HG02642 (cell line): ENCODE results near the gene PNPLA7.
"Not testable (repeated sequence)": the region's sequence is repeated elsewhere in the genome, so short reads cannot be mapped to it uniquely, and the experiment has no call there.

ENCODE experiments used
- ATAC-seq: cut with Tn5 transposase; IDR thresholded peaks from one replicate; pipeline ENCODE4 v1.9.1; 2021; ENCODE audit warnings: mild to moderate bottlenecking; ENCODE audit not compliant: unreplicated experiment, poor library complexity

Gene PNPLA7

DNA sequence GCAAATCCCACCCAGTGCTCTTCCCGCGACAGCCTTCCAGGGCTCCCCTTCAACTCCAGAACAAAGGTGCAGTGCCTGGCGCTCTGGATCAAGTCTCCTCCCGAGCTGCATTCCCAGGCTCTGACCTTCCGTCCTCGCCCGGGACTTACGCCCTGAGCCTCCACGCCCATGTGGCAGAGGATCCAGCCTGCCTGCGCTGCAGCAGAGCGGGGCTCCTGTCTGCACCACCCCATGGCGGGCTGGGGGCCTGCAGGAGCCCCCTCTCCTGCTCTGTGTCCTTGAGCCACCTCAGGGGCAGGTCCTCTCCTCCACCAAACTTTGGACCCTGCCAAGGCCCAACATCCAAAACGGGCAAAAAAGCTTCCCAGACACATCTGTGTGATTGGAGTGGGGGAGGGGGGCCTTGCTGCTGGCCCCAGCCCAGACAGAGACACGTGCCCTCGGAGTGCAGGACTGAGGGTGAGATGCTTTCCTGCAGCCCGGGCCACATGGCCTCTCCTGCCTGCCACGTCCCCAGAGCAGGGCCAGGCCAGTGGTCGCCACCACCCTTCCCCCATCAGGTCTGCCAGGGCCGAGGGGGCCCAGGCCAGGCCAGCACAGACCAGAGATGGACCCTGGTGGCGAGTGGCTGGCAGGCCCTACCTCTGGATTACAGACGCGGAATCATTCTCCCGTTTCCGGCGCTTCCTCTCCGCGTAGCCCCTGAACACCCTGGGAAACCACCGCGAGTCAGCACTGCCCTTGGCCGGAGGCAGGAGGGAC, 95.4 kb downstream of the PNPLA7 start:
- no peak for ATAC-seq

DNA sequence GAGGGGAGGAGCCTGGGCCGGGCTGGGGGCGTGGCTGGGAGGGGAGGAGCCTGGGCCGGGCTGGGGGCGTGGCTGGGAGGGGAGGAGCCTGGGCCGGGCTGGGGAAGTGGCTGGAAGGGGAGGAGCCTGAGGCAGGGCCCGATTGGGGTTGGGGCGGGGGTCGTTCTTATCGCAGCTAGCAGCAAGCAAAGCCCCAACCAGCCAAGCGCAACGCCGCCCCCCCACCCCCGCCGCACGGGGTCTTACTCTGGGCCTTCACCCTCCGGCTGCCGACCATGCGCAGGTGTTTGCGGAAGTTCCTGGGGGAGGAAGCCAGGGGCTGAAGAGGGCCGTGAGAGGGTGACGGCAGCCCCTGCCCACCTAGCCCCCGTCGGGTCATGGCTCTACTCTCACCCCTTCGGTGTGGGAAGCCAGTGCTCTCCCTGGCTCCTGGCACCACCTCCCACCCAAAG, 96.0 kb downstream of the PNPLA7 start:
- ATAC-seq, result no peak

DNA sequence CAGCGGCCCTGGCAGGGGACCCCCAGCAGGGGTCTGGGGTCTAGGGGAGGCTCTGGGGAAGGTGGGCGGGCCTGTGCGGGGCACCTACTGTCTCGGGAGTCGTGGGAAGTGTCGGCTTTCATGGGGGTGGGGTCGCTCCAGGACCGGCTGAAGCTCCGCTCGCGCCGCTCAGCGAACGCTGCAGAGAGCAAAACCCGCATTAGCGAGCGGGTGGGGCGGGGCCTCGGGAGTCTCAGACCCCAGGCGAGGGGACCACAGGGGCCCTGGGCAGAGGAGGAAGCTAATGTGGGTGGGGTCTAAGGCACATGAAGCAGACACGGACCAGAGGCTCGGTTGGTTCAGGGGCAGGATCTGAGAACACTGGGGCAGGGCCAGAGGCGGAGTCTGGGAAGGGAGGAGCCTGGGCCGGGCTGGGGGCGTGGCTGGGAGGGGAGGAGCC, 96.5 kb downstream of the PNPLA7 start:
- peak; percentile 43 for ATAC-seq

DNA sequence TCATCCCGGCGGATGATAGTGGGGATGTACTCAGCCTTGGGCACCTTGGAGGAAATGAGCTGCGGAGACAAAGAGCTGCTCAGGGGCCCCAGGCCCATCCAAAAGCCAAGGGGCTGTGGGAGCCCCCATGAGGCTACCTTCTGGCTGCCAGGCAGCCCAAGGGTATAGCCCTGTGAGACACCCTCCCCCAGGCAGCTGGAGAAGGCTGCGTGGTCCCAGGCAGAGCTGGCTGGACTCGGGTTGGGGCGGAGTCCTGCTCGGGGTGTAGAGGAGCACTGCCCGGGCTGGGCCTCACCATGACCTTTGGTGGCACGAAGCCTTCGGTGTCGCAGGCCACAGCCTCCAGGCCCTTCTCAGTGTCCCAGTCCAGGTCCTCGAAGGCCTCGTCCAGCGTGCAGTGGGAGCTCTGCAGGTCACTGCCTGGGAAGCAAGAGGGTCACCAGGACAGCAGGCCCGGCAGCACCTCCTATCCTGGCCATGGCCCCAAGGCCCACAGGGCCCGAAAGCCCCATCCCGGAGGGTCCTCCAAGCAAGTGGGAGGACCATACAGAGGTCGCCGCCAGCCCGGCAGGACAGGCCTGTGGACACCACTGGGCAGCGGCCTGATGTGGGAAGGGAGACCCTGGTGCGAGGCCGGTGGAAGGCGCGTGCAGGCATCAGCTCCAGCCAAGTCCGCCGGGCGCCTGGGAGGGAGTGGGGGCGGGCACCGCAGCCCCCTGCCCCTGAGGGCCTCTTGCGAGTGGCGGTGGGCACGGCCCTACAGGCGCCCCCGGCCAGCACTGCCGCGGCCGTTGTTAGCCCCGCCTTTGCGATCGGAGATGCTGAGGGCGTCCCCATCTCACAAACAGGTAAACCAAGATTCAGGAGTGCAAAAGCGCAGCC, 97.2 kb downstream of the PNPLA7 start:
- ATAC-seq, result no peak

DNA sequence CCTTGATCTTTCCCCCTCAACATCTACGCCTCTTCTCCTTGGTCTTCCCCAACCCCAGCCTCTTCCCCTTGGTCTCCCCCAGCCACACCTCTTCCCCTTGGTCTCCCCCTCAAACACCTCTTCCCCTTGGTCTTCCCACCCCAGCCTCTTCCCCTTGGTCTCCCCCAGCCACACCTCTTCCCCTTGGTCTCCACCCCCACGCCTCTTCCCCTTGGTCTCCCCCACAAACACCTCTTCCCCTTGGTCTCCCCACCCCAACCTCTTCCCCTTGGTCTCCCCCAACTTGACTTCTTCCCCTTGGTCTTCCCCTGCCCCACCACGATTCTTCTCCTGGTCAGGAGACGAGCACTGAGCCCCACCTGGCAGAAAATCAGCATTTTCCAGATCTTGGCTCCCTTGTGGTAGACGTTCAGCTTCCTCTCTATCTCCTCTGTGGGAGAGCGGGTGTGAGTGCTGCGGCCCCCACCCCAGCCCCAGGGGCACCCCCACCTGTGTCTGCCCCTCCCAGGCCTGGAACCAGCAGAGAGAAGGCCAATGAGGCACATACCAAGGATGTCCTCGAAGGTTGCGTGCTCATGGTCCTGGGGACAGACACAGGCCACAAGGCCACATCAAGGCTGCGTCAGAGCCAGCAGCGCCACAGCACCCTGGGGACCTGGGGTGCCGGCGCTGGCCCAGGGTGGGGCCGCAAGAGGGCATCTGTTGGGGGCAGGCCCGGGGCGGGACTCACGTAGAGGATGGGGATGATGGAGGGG, 98.0 kb downstream of the PNPLA7 start:
- no peak for ATAC-seq

DNA sequence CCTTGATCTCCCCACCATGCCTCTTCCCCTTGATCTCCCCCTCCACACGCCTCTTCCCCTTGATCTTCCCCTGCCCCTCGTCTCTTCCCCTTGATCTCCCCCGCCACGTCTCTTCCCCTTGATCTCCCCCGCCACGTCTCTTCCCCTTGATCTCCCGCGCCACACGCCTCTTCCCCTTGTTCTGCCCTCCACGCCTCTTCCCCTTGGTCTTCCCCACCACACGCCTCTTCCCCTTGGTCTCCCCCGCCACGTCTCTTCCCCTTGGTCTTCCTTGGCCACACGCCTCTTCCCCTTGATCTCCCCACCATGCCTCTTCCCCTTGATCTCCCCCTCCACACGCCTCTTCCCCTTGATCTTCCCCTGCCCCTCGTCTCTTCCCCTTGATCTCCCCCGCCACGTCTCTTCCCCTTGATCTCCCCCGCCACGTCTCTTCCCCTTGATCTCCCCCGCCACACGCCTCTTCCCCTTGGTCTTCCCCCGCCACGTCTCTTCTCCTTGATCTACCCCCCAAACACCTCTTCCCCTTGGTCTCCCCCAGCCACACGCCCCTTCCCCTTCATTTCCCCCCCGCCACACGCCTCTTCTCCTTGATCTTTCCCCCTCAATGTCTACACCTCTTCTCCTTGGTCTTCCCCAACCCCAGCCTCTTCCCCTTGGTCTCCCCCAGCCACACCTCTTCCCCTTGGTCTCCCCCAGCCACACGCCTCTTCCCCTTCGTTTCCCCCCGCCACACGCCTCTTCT, 98.8 kb downstream of the PNPLA7 start:
- ATAC-seq, result not testable (repeated sequence)

DNA sequence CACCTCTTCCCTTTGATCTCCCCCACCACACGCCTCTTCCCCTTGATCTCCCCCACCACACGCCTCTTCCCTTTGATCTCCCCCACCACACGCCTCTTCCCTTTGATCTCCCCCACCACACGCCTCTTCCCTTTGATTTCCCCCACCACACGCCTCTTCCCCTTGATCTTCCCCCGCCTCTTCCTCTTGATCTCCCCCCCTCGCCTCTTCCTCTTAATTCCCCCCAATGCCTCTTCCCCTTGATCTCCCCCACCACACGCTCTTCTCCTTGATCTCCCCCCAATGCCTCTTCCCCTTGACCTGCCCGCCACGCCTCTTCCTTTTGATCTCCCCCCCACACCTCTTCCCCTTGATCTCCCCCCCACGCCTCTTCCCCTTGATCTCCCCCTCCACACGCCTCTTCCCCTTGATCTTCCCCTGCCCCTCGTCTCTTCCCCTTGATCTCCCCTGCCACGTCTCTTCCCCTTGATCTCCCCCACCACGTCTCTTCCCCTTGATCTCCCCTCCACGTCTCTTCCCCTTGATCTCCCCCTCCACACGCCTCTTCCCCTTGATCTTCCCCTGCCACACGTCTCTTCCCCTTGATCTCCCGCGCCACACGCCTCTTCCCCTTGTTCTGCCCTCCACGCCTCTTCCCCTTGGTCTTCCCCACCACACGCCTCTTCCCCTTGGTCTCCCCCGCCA, 99.5 kb downstream of the PNPLA7 start:
- ATAC-seq, result not testable (repeated sequence)

DNA sequence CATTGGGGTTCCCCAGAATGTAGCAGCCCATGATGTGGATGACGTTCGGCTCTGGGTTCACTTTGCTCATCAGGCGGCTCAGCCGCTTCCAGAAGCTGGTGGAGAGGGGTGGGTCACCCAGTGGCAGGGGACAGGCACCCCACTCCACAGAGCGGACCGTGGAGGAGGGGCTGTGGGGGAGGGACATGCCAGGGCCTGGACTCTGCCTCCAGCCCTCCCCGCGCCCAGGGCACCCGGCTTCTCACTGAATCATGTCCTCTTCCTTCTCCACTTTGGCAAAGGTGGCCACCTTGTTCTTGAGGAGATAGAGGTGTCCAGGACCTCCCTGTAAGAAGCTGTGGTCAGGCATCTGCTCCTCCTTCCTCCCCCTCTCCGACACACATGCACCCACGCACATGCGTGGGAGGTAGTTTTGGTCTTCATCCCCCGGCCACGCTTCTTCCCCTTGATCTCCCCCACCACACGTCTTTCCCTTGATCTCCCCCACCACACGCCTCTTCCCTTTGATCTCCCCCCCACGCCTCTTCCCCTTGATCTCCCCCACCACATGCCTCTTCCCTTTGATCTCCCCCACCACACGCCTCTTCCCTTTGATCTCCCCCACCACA, 100.2 kb downstream of the PNPLA7 start:
- ATAC-seq, result no peak

DNA sequence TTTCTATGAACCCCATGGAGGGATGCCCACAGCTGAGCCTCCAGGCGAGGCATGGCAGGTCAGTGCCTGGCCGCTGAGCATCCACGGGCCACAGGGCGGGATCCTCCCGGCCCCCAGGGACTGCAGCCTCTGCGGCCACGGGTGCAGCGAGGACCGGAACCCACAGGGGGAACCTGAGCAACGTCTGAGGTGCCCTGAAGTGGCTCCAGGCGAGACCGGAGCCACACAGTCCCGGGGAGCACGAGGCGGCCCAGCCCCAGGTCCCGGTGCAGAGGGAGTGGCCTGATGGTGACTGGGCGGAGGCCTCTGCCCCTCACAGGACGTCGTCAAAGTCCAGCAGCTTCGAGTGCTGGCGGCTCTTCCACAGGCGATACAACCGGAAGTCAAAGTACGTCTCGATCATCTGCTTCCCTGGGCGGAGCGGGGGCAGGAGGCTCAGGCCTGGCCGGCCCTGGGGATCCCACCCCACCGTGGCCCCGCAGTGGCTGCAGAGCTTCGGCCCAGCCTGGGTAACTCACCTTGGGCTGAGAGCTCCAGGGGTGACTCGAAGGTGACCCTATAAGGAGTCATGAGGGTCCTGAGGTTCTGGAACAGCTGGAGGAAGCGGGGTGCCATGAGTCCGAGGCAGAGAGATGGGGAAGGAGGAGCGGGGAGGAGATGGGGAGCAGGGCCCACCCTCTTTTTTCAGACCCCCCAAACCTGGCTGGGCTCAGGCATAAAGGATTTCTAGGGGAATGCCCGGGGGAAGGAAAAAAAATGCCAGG, 100.9 kb downstream of the PNPLA7 start:
- ATAC-seq, result no peak

DNA sequence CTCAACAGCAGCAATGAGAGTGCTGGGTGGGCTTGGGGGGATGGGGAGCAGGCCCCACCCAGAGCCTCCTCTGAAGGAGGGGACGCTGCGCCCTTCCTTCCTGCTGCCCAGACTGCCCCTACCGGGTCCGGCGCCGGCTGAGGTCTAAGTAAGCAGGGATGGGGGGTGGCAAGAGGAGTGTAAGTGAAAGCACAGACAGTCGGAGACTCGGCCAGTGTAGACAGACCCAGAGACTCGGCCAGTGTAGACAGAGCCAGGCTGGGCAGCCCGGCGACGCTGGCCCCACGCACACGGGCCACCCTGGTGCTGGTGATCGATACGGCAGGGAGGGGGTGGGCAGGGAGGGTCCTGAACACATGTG, 101.6 kb downstream of the PNPLA7 start:
- ATAC-seq, result no peak

DNA sequence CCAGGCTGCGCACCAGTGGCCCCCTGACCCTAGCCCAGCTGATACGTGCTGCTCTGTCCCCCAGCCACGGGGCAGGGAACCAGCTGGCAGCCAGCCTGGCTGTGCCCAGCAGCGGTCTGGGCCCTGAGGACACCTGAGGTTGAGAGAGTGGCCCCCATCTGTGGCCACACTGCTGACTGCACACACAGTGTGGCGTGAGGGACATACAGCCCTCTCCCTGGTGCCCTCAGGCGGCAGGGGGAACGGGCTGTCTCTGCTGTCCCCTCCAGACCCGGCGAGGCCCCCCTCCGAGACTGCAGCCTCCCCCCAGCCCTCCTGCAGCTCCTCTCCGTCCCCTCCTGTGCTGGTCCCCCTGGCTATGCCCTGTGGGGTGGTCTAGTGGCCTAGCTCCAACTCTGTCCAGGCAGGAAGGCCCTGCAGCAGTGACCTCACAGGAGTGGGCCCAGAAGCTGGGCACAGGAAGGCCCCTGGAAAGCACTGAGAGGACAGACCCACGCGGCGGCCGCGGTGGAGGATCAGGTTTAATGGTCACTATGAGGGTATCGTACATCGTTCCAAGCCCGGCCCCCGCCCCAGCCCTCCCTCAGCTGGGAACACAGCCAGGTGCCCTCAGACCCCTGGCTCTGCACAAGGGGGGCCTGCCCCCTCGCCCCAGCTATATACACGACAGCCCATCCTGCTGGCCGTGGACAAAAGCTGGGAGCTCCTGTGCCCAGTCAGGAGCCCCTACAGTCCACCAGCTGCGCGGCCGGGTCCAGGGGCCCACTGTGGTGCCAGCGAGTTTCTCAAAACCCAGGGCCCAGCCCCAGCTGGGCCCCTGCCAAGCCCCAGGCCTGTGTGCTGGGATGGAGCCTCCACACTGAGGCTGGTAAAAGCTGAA, 102.2 kb downstream of the PNPLA7 start:
- ATAC-seq, result no peak

DNA sequence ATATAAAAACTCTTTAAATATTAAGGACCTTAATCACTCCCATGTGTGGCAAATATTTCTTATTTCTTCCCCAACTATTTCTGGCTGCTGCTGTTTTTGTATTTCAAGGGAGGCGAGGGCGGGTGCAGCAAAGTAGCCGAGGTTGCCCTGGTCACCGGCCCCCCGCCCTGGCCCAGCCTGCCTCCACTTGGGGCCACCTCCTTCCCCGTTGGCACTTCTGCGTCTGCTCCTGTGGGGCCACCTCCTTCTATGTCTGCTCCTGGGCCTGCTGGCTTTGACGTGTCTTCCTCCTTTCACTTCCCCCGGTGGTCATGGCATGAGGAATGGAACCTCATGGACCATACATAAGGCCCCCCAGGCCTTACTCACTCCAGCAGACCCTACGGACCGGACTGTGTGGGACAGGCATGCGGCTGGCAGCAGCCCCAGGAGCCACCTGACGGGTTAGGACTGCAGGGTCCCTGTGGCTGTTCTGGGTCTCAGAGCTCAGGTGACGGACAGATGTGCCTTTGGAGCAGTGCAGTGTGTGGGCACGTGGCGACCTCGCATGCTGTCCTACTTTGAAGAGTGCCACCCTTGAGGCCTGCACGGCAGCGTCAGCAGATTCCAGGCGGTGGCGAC, 103.2 kb downstream of the PNPLA7 start:
- ATAC-seq, result no peak

DNA sequence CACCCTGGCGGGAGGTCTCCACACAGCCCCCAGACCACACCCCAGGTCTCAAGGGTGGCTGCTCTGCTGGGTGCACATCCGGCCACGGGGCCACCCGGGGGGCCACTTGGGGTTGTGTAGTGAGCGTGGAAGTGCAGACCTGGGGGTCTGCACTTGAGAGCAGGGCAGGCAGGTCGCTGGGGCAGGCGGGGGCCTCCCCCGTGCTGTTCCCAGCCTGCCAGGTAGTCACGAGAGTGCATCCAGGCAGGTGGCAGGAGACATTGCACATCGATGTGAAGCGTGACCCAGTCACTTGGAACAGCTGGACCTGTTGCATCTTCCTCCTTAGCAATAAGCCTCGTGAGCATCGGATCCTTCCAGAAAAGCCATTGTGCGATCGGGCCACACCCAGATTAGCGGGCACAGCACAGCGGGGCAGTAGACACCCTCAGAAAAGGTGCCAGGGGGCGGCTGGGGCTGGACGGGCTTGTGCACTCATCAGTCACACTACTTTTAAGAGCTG, 104.2 kb downstream of the PNPLA7 start:
- peak; percentile 8 for ATAC-seq

DNA sequence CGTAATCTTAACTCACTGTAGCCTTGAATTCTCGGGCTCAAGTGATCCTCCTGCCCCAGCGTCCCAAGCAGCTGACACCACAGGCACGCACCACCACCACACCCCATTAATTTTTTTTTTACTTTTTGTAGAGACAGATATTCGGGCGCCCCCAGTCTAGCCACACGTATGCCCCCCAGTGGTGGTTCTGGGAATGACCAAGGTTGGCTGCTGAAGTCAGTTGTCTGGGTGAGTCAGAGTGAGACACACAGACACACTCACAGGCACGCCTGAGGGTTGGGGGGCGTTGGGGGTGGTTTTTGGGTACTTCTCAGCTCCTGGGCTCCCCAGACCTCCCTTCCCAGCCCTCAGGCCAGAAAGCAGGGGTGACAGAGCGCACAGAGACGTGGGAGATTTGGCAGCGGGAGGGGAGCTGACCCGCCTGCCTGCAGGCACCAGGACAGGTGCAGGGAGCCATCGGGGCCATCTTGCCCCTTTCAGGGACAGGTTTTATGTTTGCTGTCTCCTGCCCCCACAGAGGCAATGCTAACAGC, 104.9 kb downstream of the PNPLA7 start:
- peak; percentile 48 for ATAC-seq

DNA sequence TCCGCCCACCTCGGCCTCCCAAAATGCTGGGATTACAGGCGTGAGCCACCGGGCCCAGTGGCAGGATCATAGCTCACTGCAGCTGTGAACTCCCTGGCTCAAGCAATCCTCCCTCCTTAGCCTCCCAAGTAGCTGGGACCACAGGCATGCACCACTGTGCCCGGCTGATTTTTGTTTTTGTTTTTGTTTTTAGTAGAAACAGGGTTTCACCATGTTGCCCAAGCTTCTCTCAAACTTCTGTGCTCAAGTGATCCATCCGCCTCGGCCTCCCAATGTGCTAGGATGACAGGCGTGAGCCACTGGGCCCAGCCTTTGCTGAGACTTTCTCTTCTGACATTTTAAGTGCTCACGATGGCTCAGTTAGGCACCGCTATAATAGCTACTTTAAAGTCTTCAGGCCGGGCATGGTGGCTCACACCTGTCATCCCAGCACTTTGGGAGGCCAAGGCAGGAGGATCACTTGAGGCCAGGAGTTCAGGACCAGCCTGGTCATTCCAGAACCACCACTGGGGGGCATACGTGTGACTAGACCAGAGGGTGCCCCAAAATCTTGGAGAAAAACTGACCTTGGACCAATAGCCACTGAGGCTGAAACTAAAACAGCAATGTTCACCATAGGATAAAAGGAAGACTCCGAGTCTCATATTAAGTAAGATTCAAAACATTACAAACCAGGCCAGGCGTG, 106.0 kb downstream of the PNPLA7 start:
- ATAC-seq, result no peak

DNA sequence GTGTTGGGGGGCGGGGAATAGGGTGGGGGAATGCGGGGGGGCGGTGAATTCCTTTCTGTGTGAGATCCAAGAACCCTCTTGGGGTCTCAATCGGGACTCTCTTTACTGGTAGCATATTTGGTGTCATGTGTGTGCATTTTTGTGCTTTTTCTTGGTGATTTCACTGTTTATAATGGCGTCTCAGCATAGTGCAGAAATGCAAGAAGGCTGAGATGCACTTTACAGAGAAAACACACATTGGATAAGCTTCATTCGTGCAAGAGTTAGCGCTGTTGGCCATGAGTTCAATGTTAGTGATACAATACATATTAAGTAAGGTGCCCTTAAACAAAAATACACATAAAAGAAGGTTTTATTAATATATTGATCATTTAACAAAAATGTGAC, 108.3 kb downstream of the PNPLA7 start:
- ATAC-seq, result no peak
